ENCODE measurements around the gene ZNF616.
"Not testable (repeated sequence)": the region's sequence is repeated elsewhere in the genome, so short reads cannot be mapped to it uniquely, and the experiment has no call there.

The ZNF616 gene

DNA sequence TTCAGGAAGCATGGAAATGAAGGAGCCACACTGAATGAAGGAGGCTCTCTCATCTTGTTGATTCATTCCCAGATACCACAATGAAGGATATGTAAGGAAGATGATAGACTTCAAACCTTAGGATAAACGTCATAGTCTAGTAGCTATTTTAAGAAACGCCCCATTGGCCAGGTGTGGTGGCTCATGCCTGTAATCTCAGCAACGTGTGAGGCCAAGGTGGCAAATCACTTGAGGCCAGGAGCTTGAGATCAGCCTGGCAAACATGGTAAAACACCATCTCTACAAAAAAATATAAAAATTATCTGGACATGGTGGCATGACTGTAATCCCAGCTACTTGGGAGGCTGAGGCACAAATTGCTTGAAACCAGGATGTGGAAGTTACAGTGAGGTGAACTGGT is 27.1 kb downstream of the ZNF616 start:
- in situ Hi-C loops (cut with MboI; ENCODE audit: low sequenced_read_pairs, unreplicated experiment): no loop called here
- TF ChIP-seq, protein P1, sequence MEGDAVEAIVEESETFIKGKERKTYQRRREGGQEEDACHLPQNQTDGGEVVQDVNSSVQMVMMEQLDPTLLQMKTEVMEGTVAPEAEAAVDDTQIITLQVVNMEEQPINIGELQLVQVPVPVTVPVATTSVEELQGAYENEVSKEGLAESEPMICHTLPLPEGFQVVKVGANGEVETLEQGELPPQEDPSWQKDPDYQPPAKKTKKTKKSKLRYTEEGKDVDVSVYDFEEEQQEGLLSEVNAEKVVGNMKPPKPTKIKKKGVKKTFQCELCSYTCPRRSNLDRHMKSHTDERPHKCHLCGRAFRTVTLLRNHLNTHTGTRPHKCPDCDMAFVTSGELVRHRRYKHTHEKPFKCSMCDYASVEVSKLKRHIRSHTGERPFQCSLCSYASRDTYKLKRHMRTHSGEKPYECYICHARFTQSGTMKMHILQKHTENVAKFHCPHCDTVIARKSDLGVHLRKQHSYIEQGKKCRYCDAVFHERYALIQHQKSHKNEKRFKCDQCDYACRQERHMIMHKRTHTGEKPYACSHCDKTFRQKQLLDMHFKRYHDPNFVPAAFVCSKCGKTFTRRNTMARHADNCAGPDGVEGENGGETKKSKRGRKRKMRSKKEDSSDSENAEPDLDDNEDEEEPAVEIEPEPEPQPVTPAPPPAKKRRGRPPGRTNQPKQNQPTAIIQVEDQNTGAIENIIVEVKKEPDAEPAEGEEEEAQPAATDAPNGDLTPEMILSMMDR (IDR thresholded peaks at IDR 0.05; ENCODE audit: borderline replicate concordance, control extremely low read depth, extremely low read depth, insufficient read depth, missing control alignments): no peak
- no peak for DNase-seq (ENCODE audit: low spot score)

DNA sequence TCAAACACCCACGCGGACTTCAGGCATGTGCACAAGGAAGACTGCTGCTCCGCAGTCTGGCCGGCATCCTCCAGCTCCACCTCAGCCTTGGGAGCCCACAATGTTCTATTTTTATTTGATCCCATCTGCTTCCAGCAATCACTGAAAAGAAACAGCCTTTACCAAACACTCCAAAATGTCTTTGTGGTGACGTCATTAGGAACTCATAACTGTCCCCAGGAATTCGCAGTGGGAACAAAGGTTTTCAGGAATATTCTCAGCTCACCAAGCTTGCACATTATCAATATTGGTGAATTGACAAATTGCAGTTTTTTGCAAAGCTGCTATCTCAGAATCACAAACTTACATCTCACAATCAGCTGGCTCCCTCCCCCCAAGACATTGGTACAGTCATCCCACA is 29.0 kb downstream of the ZNF616 start:
- DNase-seq (ENCODE audit: low spot score): no peak
- TF ChIP-seq, protein P1 (IDR thresholded peaks at IDR 0.05; ENCODE audit: borderline replicate concordance, control extremely low read depth, extremely low read depth, insufficient read depth, missing control alignments): no peak
- in situ Hi-C loops (cut with MboI; ENCODE audit: low sequenced_read_pairs, unreplicated experiment): no loop called here

DNA sequence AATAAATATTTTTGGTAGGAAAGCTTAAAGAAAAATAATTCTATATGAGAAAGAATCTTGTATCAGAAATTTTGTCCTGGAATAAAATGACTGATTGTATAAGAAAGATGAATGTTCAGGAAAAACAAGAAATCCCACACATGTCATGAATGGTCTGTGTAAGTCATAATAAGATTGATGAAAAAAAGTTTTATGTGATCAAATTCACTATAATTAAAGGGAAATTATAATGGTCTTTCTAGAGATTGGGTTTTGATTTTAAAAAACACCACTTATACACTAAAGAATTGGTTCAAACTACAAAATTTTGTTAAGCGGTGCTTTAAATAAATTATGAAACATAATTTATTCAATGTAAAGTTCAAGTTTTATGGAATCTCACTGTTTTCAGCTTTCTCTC is 37.0 kb downstream of the ZNF616 start:
- in situ Hi-C loops (cut with MboI; ENCODE audit: low sequenced_read_pairs, unreplicated experiment): no loop called here

DNA sequence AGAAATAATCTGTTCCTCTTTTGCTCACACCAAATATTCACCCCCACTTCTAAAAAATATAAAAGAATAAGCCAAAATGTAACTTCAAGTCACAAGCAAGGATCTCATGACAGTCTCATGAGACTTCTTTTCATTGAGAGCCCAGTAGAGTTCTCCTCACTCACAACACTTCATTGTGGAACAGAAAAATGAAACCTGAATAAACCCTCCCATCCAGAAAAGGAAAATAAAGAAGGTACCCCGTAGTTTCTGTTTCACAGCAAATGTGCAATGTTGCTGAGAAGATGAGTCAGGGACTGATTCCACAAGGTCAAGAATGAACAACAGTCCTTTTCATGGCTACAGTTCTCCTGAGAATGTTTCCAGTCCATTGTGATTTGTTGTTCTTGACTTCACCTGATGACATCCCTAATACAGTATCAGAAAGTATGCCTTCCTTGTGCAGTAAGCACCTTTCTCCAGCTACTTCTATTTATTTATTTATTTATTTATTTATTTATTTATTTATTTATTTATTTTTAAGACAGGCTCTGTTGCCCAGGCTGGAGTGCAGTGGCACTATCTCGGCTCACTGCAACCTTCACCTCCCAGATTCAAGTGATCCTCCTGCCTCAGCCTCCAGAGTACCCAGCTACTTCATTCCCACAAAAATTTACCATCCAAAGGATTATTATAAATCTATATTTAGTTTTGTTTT is 37.7 kb downstream of the ZNF616 start:
- TF ChIP-seq, protein P1 (IDR thresholded peaks at IDR 0.05; ENCODE audit: borderline replicate concordance, control extremely low read depth, extremely low read depth, insufficient read depth, missing control alignments): no peak
- in situ Hi-C loops (cut with MboI; ENCODE audit: low sequenced_read_pairs, unreplicated experiment): no loop called here
- DNase-seq (ENCODE audit: low spot score): no peak

More for the DNA sequence above, 37.0 kb downstream of the ZNF616 start:
- no peak for DNase-seq (ENCODE audit: low spot score)
- TF ChIP-seq, protein P1 (IDR thresholded peaks at IDR 0.05; ENCODE audit: borderline replicate concordance, control extremely low read depth, extremely low read depth, insufficient read depth, missing control alignments): no peak

DNA sequence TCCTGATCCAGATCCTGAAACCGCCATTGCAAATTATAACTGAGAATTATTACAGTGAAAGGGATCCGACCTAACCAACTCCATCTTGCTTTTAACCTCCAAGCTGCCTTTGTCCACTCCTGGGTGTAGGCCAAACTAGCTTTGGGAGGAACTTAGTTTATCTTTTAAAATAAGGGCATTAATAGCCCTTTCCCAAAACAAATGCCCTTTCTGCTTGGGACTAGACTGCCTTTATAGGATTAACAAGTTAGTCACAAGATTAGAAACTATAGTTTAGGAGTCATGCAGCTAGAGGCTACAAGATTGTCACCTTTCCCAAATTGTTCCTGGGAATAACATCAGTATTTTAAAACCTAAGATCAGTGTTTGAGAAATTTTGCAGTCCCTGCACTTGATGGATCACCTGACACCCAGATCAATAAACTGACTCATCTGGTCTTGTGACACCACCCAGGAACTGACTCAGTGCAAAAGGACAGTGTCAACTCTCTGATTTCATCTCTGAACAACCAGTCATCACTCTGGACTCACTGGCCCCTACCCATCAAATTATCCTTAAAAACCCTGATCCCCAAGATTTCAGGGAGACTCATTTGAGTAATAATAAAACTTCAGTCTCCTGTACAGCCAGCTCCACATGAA is 40.1 kb downstream of the ZNF616 start:
- DNase-seq (ENCODE audit: low spot score): no peak
- TF ChIP-seq, protein P1 (IDR thresholded peaks at IDR 0.05; ENCODE audit: borderline replicate concordance, control extremely low read depth, extremely low read depth, insufficient read depth, missing control alignments): no peak
- in situ Hi-C loops (cut with MboI; ENCODE audit: low sequenced_read_pairs, unreplicated experiment): no loop called here

DNA sequence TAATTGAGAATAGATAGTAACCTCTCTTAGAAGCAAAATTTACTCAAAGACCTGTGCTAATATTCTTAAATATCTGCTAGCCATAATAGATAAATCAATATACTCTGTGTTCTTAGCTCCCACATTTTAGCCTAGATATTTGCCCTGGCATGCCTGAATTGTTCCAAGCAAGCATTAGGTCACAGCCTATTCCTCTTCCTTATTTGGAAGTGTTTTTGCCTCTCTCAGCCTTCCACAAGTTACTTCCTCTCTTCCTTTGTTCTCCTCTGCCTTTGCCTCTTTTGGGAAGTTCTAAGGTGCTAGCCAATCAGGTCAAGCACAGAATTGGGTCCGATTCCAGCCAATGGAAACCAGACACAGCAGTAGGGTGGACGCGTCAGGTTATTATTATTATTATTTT is 43.3 kb downstream of the ZNF616 start:
- in situ Hi-C loops (cut with MboI; ENCODE audit: low sequenced_read_pairs, unreplicated experiment); DNase-seq (ENCODE audit: low spot score): not testable (repeated sequence)

All from GM13976 (cell line).